ENCODE results near the gene RHEBL1.
"Not testable (repeated sequence)": the region's sequence is repeated elsewhere in the genome, so short reads cannot be mapped to it uniquely, and the experiment has no call there.

RHEBL1 gene

GRCh38 chr12:49089821-49090773 is 20.3 kb upstream of the RHEBL1 start:
- peak; percentile 15 to 57 for DNase-seq

- DNase-seq: no peak
Observed at GRCh38 chr12:49088932-49089330, 19.2 kb upstream of the RHEBL1 start.

GRCh38 chr12:49088150-49088931 is 18.6 kb upstream of the RHEBL1 start:
- DNase-seq: peak; percentile 77 to 88

- DNase-seq: no peak
Observed at GRCh38 chr12:49086116-49086515, 16.3 kb upstream of the RHEBL1 start.

GRCh38 chr12:49084438-49084837 is 14.7 kb upstream of the RHEBL1 start:
- DNase-seq: no peak

- no peak for DNase-seq
Observed at GRCh38 chr12:49079793-49080192, 10.0 kb upstream of the RHEBL1 start.

- DNase-seq: no peak
Observed at GRCh38 chr12:49070971-49071370, 1.2 kb upstream of the RHEBL1 start.

- no peak for DNase-seq
Observed at GRCh38 chr12:49068879-49069506, 786 bp downstream of the RHEBL1 start.

GRCh38 chr12:49066120-49066519 is 3.7 kb downstream of the RHEBL1 start:
- DNase-seq: no peak

- no peak for DNase-seq
Observed at GRCh38 chr12:49064767-49065152, 5.0 kb downstream of the RHEBL1 start.

GRCh38 chr12:49061916-49062315 is 7.9 kb downstream of the RHEBL1 start:
- not testable (repeated sequence) for DNase-seq

GRCh38 chr12:49061157-49061650 is 8.6 kb downstream of the RHEBL1 start:
- DNase-seq: no peak

GRCh38 chr12:49060237-49061156 is 9.3 kb downstream of the RHEBL1 start, which contains the start of gene KMT2D:
KMT2D (minus strand) TSS chr12:49060794; CDS start chr12:49055324, 5,470 bp downstream.
- DNase-seq: peak; percentile 80 to 90

- DNase-seq: no peak
Observed at GRCh38 chr12:49059299-49060171, 10.2 kb downstream of the RHEBL1 start.

- DNase-seq: no peak
Observed at GRCh38 chr12:49059045-49059298, 10.8 kb downstream of the RHEBL1 start.

GRCh38 chr12:49058366-49059044 is 11.3 kb downstream of the RHEBL1 start:
- no peak for DNase-seq

GRCh38 chr12:49057888-49058287 is 11.9 kb downstream of the RHEBL1 start:
- DNase-seq: no peak

GRCh38 chr12:49055978-49056754 is 13.6 kb downstream of the RHEBL1 start:
- peak in 1 of 2 experiments; percentile 20 for DNase-seq

GRCh38 chr12:49055092-49055491 is 14.7 kb downstream of the RHEBL1 start:
- no peak for DNase-seq

- no peak for DNase-seq
Observed at GRCh38 chr12:49054524-49054923, 15.3 kb downstream of the RHEBL1 start.

Measured in NCI-H1930 (cell line).